Adipose tissue (tissue), 3 donors: Measurements from ENCODE around the gene BRINP2. TPM values are rescaled to one million over a fixed set of nuclear protein-coding genes. Genes with fewer than 3 reads are reported as not detected.

Source experiments
- H3K27ac ChIP-seq: one replicate; pipeline ENCODE4 v1.5.1; 2013; ENCODE audit warnings: low read depth, low read length
- WGBS, 3 donors: extraction: QIAGEN DNeasy Blood & Tissue Kit; methylation state at CpG; one replicate each; pipeline ENCODE4 v1.1.7; 2013; 5-methylcytosine and 5-hydroxymethylcytosine counted together
- polyA plus RNA-seq, 3 donors: library from polyadenylated mRNA; stranded (reverse); fragments of 200-250 nt; gene quantifications; one replicate each; pipeline ENCODE4 v1.2.3, GENCODE V29; 2013
- donor health status: healthy with polysubstance abuse.
- donor health status: Bipolar disorder and iron deficiency.
- donor health status: healthy.

The BRINP2 gene
- under 1 TPM in 2 of 3 donors, not detected in 1; 0.10 to 0.16 TPM for polyA plus RNA-seq

GRCh38 chr1:177170756-177171535, at the start of gene BRINP2:
Gene BRINP2, plus strand, starts transcription at chr1:177170958. Its CDS starts 58,919 bp downstream, at chr1:177229877.
- no peak within 1 kb of the TSS for H3K27ac ChIP-seq
- 1 to 4% (median 1%) methylated on average over 49 of the region's 49 CpGs for WGBS, 3 donors

- no peak overlapping the region for H3K27ac ChIP-seq
- WGBS, 3 donors, result 78 to 88% (median 87%) methylated on average over 12 of the region's 12 CpGs
Measured at GRCh38 chr1:177122461-177123251, 48.1 kb upstream of the BRINP2 start.

GRCh38 chr1:177124577-177125278, 46.0 kb upstream of the BRINP2 start:
- H3K27ac ChIP-seq, result no peak overlapping the region
- WGBS, 3 donors, result 76 to 87% (median 84%) methylated on average over 4 of the region's 4 CpGs

GRCh38 chr1:177126267-177126666, 44.5 kb upstream of the BRINP2 start:
- 57 to 60% (median 57%) methylated on average over 3 of the region's 3 CpGs for WGBS, 3 donors
- no peak overlapping the region for H3K27ac ChIP-seq

GRCh38 chr1:177128665-177129281, 42.0 kb upstream of the BRINP2 start:
- 80 to 84% (median 84%) methylated on average over 4 of the region's 4 CpGs for WGBS, 3 donors
- H3K27ac ChIP-seq, result no peak overlapping the region

GRCh38 chr1:177130451-177130945, 40.3 kb upstream of the BRINP2 start:
- no peak overlapping the region for H3K27ac ChIP-seq
- WGBS, 3 donors, result 78 to 80% (median 79%) methylated on average over 5 of the region's 5 CpGs

GRCh38 chr1:177131723-177132122, 39.0 kb upstream of the BRINP2 start:
- WGBS, 3 donors, result 49 to 58% (median 57%) methylated on average over 4 of the region's 4 CpGs
- no peak overlapping the region for H3K27ac ChIP-seq

GRCh38 chr1:177132141-177132540, 38.6 kb upstream of the BRINP2 start:
- 66 to 88% (median 82%) methylated on average over 2 of the region's 2 CpGs for WGBS, 3 donors
- no peak overlapping the region for H3K27ac ChIP-seq

GRCh38 chr1:177133977-177134538, 36.7 kb upstream of the BRINP2 start:
- WGBS, 3 donors, result 72 to 77% (median 76%) methylated on average over 4 of the region's 4 CpGs

GRCh38 chr1:177135250-177135649, 35.5 kb upstream of the BRINP2 start:
- WGBS, 3 donors, result 51 to 58% (median 53%) methylated on average over 4 of the region's 4 CpGs
- no peak overlapping the region for H3K27ac ChIP-seq

More at GRCh38 chr1:177133977-177134538, 36.7 kb upstream of the BRINP2 start:
- no peak overlapping the region for H3K27ac ChIP-seq

GRCh38 chr1:177137814-177138213, 32.9 kb upstream of the BRINP2 start:
- WGBS, 3 donors, result 43 to 60% (median 50%) methylated on average over 1 of the region's 1 CpG
- H3K27ac ChIP-seq, result no peak overlapping the region

- 78 to 85% (median 79%) methylated on average over 4 of the region's 4 CpGs for WGBS, 3 donors
- H3K27ac ChIP-seq, result no peak overlapping the region
Measured at GRCh38 chr1:177138347-177138746, 32.4 kb upstream of the BRINP2 start.

- H3K27ac ChIP-seq, result no peak overlapping the region
- WGBS, 3 donors, result 58 to 74% (median 72%) methylated on average over 1 of the region's 1 CpG
Measured at GRCh38 chr1:177142010-177142409, 28.7 kb upstream of the BRINP2 start.

- 69 to 76% (median 73%) methylated on average over 4 of the region's 4 CpGs for WGBS, 3 donors
Measured at GRCh38 chr1:177142791-177143271, 27.9 kb upstream of the BRINP2 start.

GRCh38 chr1:177145106-177146070, 25.4 kb upstream of the BRINP2 start:
- no peak overlapping the region for H3K27ac ChIP-seq
- WGBS, 3 donors, result 60 to 67% (median 65%) methylated on average over 3 of the region's 3 CpGs

More at GRCh38 chr1:177142791-177143271, 27.9 kb upstream of the BRINP2 start:
- H3K27ac ChIP-seq, result no peak overlapping the region

- H3K27ac ChIP-seq, result no peak overlapping the region
- WGBS, 3 donors, result 30 to 63% (median 44%) methylated on average over 2 of the region's 2 CpGs
Measured at GRCh38 chr1:177146499-177146898, 24.3 kb upstream of the BRINP2 start.

GRCh38 chr1:177162243-177162642, 8.5 kb upstream of the BRINP2 start:
- 76 to 80% (median 78%) methylated on average over 2 of the region's 2 CpGs for WGBS, 3 donors
- H3K27ac ChIP-seq, result no peak overlapping the region
